Measurements from ENCODE around the gene CXorf38.

Gene CXorf38

DNA sequence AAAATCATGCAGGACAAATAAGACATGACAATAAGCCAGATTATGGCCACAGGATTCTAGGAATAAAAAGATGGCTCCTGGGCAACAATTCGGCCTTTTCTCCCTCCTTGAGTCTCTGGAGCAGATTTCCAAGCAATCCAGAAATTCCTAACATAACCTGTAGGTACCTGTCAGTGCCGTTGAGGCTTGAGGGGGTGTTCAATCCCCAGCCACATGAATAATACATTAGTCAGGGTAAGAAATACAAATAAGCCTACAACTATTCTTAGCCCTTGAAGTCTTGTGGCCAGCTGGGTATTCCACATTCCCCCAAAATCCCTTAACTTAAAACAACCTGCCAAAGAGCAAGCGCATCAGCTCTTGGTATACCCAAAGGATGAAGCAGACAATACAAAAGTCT is 9.7 kb downstream of the CXorf38 start:
- TF ChIP-seq, protein P1, sequence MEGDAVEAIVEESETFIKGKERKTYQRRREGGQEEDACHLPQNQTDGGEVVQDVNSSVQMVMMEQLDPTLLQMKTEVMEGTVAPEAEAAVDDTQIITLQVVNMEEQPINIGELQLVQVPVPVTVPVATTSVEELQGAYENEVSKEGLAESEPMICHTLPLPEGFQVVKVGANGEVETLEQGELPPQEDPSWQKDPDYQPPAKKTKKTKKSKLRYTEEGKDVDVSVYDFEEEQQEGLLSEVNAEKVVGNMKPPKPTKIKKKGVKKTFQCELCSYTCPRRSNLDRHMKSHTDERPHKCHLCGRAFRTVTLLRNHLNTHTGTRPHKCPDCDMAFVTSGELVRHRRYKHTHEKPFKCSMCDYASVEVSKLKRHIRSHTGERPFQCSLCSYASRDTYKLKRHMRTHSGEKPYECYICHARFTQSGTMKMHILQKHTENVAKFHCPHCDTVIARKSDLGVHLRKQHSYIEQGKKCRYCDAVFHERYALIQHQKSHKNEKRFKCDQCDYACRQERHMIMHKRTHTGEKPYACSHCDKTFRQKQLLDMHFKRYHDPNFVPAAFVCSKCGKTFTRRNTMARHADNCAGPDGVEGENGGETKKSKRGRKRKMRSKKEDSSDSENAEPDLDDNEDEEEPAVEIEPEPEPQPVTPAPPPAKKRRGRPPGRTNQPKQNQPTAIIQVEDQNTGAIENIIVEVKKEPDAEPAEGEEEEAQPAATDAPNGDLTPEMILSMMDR (IDR thresholded peaks at IDR 0.05; ENCODE audit: low read depth, low read length) = no peak
- no peak overlapping the region for H3K4me3 ChIP-seq (ENCODE audit: low read depth, low read length)
- in situ Hi-C loops (cut with HindIII; ENCODE audit: low sequenced_read_pairs) = no loop called here
- no peak for DNase-seq (ENCODE audit: low read depth, low spot score)

DNA sequence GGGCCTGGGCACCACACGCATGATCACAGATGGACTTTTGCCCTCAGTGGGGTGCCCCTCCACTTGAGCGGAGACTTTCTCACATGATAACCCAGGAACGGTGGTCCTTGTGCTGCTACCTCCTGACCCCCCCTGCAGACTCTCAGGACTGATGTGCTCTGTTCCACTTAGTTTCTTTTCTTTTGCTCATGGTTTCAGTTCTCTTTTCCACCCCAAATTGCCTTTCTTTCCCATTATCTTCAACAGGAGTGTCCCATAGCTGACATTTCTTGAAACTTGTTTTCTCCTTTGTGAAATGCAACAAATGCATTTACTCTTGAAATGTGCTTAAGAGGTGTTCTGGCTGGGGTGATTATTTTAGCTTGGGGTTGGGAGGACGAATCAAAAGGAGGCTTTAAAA is 15.2 kb downstream of the CXorf38 start:
- TF ChIP-seq, protein P1 (IDR thresholded peaks at IDR 0.05; ENCODE audit: low read depth, low read length) = no peak
- DNase-seq (ENCODE audit: low read depth, low spot score) = no peak
- H3K4me3 ChIP-seq (ENCODE audit: low read depth, low read length) = no peak overlapping the region
- in situ Hi-C loops (cut with HindIII; ENCODE audit: low sequenced_read_pairs) = no loop called here

DNA sequence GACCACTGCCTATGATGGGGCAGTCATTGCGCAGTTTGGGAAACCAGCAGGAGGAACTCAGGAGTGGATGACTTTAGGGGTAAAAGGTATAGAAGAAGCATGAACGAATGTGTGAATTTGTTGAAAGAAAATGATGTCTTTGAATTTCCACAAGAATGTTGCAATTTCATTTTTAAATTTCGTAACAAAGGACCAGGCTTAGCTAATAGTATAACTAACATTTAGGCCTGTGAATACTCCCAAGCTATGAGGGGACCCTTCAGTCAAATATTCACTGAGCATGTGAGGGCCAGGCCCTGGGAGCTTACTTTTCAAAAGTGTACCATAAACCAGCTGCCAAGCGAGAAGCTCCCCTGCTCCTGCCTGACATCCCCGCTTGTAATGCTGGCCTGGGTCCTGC is 18.9 kb downstream of the CXorf38 start:
- TF ChIP-seq, protein P1 (IDR thresholded peaks at IDR 0.05; ENCODE audit: low read depth, low read length) = no peak
- no peak overlapping the region for H3K4me3 ChIP-seq (ENCODE audit: low read depth, low read length)
- DNase-seq (ENCODE audit: low read depth, low spot score) = no peak
- in situ Hi-C loops (cut with HindIII; ENCODE audit: low sequenced_read_pairs) = no loop called here

DNA sequence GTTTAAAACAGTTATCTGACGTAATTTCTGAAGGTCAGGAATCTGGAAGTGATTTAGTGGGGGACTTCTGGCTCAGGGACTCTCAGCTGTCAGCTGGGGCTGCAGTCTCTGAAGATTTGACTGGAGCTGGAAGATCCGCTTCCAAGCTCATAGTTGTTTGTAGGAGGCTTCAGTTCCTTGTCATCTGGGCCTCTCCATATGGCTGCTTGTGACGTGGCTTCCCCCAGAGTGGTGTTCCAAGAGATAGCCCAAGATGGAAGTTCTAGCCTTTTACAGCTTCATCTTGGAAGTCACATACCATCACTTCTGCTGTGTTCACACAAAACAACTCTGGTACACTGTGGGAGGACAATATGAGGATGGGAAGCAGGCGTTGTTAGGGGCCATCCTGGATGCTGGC is 22.1 kb downstream of the CXorf38 start:
- in situ Hi-C loops (cut with HindIII; ENCODE audit: low sequenced_read_pairs) = no loop called here
- DNase-seq (ENCODE audit: low read depth, low spot score) = no peak
- TF ChIP-seq, protein P1 (IDR thresholded peaks at IDR 0.05; ENCODE audit: low read depth, low read length) = no peak
- no peak overlapping the region for H3K4me3 ChIP-seq (ENCODE audit: low read depth, low read length)

DNA sequence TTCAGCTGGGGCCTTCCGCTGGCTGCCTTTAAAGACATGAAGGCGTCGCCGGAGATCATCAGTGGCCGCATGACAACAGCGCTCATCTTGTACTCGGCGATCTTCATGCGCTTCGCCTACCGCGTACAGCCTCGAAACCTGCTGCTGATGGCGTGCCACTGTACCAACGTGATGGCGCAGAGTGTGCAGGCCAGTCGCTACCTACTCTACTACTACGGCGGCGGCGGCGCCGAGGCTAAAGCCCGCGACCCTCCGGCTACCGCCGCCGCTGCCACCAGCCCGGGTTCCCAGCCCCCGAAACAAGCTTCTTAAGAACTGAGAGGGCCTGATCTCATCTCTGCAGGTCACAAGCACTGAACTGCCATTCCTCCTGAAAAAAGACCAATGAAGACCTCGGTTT is 23.7 kb downstream of the CXorf38 start:
- in situ Hi-C loops (cut with HindIII; ENCODE audit: low sequenced_read_pairs) = no loop called here
- TF ChIP-seq, protein P1 (IDR thresholded peaks at IDR 0.05; ENCODE audit: low read depth, low read length) = no peak
- no peak overlapping the region for H3K4me3 ChIP-seq (ENCODE audit: low read depth, low read length)
- no peak for DNase-seq (ENCODE audit: low read depth, low spot score)

DNA sequence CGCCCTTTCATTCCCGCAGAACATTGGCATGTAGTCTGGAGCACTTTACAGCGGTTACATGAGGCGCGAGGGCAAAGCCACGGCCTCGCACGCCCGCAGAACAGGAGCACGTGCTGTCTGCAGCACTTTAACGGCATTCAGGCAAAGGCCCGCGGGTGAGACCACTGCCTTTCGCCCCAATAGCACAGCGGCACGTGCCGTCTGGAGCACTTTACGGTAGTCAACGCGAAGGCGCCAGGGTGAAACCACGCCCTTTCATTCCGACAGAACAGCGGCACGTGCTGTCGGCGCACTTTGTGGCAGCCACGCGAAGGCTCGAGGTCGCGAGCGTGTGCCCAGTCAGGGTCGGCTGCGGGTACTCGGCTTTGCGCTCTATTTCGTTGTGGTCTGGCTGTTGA is 24.2 kb downstream of the CXorf38 start, which contains the start of gene MPC1L:
MPC1L (plus strand) TSS at position 290 of the 398 bp plus-strand sequence. CDS start 138 bp downstream, outside the sequence.
- in situ Hi-C loops (cut with HindIII; ENCODE audit: low sequenced_read_pairs) = no loop called here
- TF ChIP-seq, protein P1 (IDR thresholded peaks at IDR 0.05; ENCODE audit: low read depth, low read length) = no peak
- H3K4me3 ChIP-seq (ENCODE audit: low read depth, low read length) = no peak within 1 kb of the TSS
- no peak for DNase-seq (ENCODE audit: low read depth, low spot score)

Data from astrocyte of the spinal cord (primary cell).